GM12878 (cell line): Measurements from ENCODE around the gene PRSS36. TPM values are rescaled to one million over a fixed set of nuclear protein-coding genes. Genes with fewer than 3 reads are reported as not detected.

Experiments used
- BHLHE40 ChIP-seq, 2 experiments: fragments of 450-650 bp in 1 of 2; IDR thresholded peaks; 2 replicates each; pipeline ENCODE4 v1.6.1; 2011 to 2017; ENCODE audit warnings: low read depth in 2 of 2, borderline replicate concordance in 1 of 2, improper control_type of control experiment in 1 of 2, low read length in 1 of 2, mild to moderate bottlenecking in 1 of 2
- BMI1 ChIP-seq: fragments of 450-650 bp; IDR thresholded peaks from 2 replicates; pipeline ENCODE4 v1.6.1; 2016; ENCODE audit warnings: mild to moderate bottlenecking, moderate library complexity, borderline replicate concordance
- CHD1 ChIP-seq: IDR thresholded peaks from 2 replicates; pipeline ENCODE4 v1.6.1; 2012; ENCODE audit warnings: low read depth, low read length, improper control_type of control experiment
- CHD2 ChIP-seq: IDR thresholded peaks from 2 replicates; pipeline ENCODE4 v1.6.1; 2011; ENCODE audit warnings: low read depth, low read length, improper control_type of control experiment, borderline replicate concordance
- CREB1 ChIP-seq: IDR thresholded peaks from 2 replicates; pipeline ENCODE4 v1.6.1; 2012; ENCODE audit warnings: low read depth, mild to moderate bottlenecking, inconsistent platforms
- CREM ChIP-seq: IDR thresholded peaks from 2 replicates; pipeline ENCODE4 v1.6.1; 2014; ENCODE audit warnings: antibody characterized with exemption, low read depth
- E2F8 ChIP-seq: fragments of 450-650 bp; IDR thresholded peaks from 2 replicates; pipeline ENCODE4 v1.6.1; 2018; ENCODE audit warnings: mild to moderate bottlenecking, low read depth, moderate library complexity; ENCODE audit not compliant: partially characterized antibody
- EED ChIP-seq: sonication (generic); IDR thresholded peaks from 2 replicates; pipeline ENCODE4 v1.6.1; 2016; ENCODE audit warnings: antibody characterized with exemption, low read depth
- ESRRA ChIP-seq: IDR thresholded peaks from 2 replicates; pipeline ENCODE4 v1.6.1; 2012; ENCODE audit warnings: mild to moderate bottlenecking, low read length, improper control_type of control experiment
- FOS ChIP-seq: IDR thresholded peaks from 3 replicates; pipeline ENCODE4 v1.6.1; 2011; ENCODE audit warnings: borderline replicate concordance; ENCODE audit not compliant: insufficient read length; ENCODE audit errors: extremely low read depth
- GATAD2B ChIP-seq: fragments of 450-650 bp; conservative IDR thresholded peaks from 2 replicates; pipeline ENCODE4 v1.6.1; 2017; ENCODE audit warnings: low read depth, mild to moderate bottlenecking, moderate library complexity
- IKZF2 ChIP-seq, 2 experiments: fragments of 450-650 bp; IDR thresholded peaks; 2 replicates each; pipeline ENCODE4 v1.6.1; 2017; ENCODE audit warnings: mild to moderate bottlenecking in 2 of 2, moderate library complexity in 2 of 2
- IRF5 ChIP-seq: fragments of 450-650 bp; IDR thresholded peaks from 2 replicates; pipeline ENCODE4 v1.6.1; 2017; ENCODE audit warnings: borderline replicate concordance
- KAT2A ChIP-seq: conservative IDR thresholded peaks from 2 replicates; pipeline ENCODE4 v1.6.1; 2011; ENCODE audit warnings: low read depth, low read length; ENCODE audit not compliant: control insufficient read depth
- MXI1 ChIP-seq: fragments of 150-350 bp; IDR thresholded peaks from 2 replicates; pipeline ENCODE4 v1.6.1; 2011; ENCODE audit warnings: low read depth, mild to moderate bottlenecking, inconsistent platforms, low read length, improper control_type of control experiment
- NR2F1 ChIP-seq: fragments of 450-650 bp; conservative IDR thresholded peaks from 2 replicates; pipeline ENCODE4 v1.6.1; 2017; ENCODE audit warnings: mild to moderate bottlenecking
- RCOR1 ChIP-seq: conservative IDR thresholded peaks from 2 replicates; pipeline ENCODE4 v1.6.1; 2012; ENCODE audit warnings: low read depth, low read length, improper control_type of control experiment
- RELA ChIP-seq: fragments of 450-650 bp; IDR thresholded peaks from 2 replicates; pipeline ENCODE4 v1.8.0; 2014; ENCODE audit warnings: borderline replicate concordance; ENCODE audit not compliant: partially characterized antibody
- SIN3A ChIP-seq: IDR thresholded peaks from 2 replicates; pipeline ENCODE4 v1.6.1; 2012; ENCODE audit warnings: low read depth, low read length, improper control_type of control experiment
- TBL1XR1 ChIP-seq: IDR thresholded peaks from 2 replicates; pipeline ENCODE4 v1.6.1; 2012; ENCODE audit warnings: low read depth, low read length, improper control_type of control experiment
- TCF7 ChIP-seq: IDR thresholded peaks from 2 replicates; pipeline ENCODE4 v1.6.1; 2014; ENCODE audit warnings: antibody characterized with exemption, borderline replicate concordance
- ZBTB4 ChIP-seq: fragments of 450-650 bp; formaldehyde crosslinking; IDR thresholded peaks from 2 replicates; pipeline ENCODE4 v1.4.0; 2022; ENCODE audit warnings: mild to moderate bottlenecking, moderate library complexity
- polyA plus RNA-seq, 11 experiments: library from polyadenylated mRNA; depleted of rRNA in 4 of 11; unstranded in 6 of 11; stranded (reverse) in 5 of 11; fragments of >200 nt; fragmentation: Nextera tagmentation in 4 of 11; fragmentation: Illumina TruSeq in 1 of 11; extraction: Ambion mirVana in 4 of 11; extraction: Trizol in 1 of 11; gene quantifications; 1 replicate in 1 of 11; 2 replicates in 10 of 11; pipeline versions ENCODE4 v1.2.1 to v1.2.3, GENCODE V29; 2011 to 2016; ENCODE audit warnings: inconsistent platforms in 2 of 11, missing spikeins in 2 of 11, low read depth in 1 of 11
- total RNA-seq, 4 experiments: library from RNA; depleted of rRNA in 3 of 4; stranded (reverse); fragments of >200 nt in 3 of 4; fragmentation: Illumina TruSeq in 1 of 4; extraction: Trizol in 1 of 4; gene quantifications; 2 replicates each; pipeline versions ENCODE4 v1.2.1 to v1.2.3, GENCODE V29; 2013 to 2021

PRSS36 gene
- total and polyA plus RNA-seq, 10 of the 15 experiments (the other 5 are each of a cell fraction or from before 2014, with no cell fraction given): 0.11 to 1.1 (median 0.17) TPM; not detected in 3

- no peak for TF ChIP-seq BMI1
- no peak for TF ChIP-seq E2F8
- peak; percentile 79 for TF ChIP-seq GATAD2B
- no peak for TF ChIP-seq KAT2A
- peak; percentile 36 for TF ChIP-seq CREB1
- TF ChIP-seq IRF5: peak; percentile 18; the same call in 1 of the 2 replicates
- peak; percentile 70 for TF ChIP-seq CREM
- 0 out of 2 replicates have a peak, but pooled peaks have one; percentile 33 for TF ChIP-seq NR2F1
- TF ChIP-seq CHD2: peak; percentile 51; the same call in 1 of the 2 replicates
- TF ChIP-seq MXI1: peak; percentile 4; the same call in 1 of the 2 replicates
- peak; percentile 69; the same call in 1 of the 2 replicates for TF ChIP-seq SIN3A
- no peak for TF ChIP-seq TCF7
- peak; percentile 71 for TF ChIP-seq RELA
- TF ChIP-seq FOS: no peak
- peak; percentile 82 for TF ChIP-seq IKZF2 (IDR thresholded peaks at IDR 0.05)
- TF ChIP-seq ESRRA: 0 out of 2 replicates have a peak, but pooled peaks have one; percentile 15
- peak; percentile 73; the same call in 1 of the 2 replicates for TF ChIP-seq EED
- TF ChIP-seq CHD1: no peak
- peak; percentile 84 to 98 for TF ChIP-seq BHLHE40 (IDR thresholded peaks at IDR 0.05; ENCODE audit: borderline replicate concordance in 1 of 2, low read depth in 2 of 2, low read length in 1 of 2)
- TF ChIP-seq TBL1XR1: no peak; the same call in 1 of the 2 replicates
- TF ChIP-seq ZBTB4 (CRISPR knock-in tag): no peak
- no peak for TF ChIP-seq RCOR1
Measured at GRCh38 chr16:31094424-31095120, 55.3 kb downstream of the PRSS36 start, which contains the start of gene VKORC1 (continued).
